ENCODE data around the gene KRT80.

KRT80 gene

DNA sequence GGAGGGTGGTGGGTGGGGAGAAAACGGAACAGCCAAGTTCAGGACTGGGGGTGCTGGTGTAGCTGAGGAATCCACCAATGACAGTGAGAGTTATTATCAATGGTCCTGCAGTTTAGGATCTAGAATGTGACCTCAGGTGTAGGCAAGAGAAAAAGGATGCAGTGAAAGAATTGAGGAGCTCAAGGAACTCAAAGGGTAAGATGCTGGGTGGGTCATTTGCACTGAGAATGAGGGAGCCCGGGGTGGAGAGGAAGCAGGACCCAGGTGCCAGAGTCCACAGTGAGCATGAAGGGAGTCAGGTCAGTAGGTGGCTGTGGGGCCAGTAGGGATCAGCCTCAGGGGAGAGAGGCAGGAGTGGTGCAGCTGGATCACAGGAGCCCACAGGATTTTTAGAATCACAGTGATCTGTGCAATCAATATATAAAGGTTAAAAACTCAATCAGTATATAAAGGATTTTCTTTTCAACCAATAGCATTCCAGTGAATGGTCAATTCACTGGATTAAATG is 38.1 kb upstream of the KRT80 start:
- FAIRE-seq = no peak

DNA sequence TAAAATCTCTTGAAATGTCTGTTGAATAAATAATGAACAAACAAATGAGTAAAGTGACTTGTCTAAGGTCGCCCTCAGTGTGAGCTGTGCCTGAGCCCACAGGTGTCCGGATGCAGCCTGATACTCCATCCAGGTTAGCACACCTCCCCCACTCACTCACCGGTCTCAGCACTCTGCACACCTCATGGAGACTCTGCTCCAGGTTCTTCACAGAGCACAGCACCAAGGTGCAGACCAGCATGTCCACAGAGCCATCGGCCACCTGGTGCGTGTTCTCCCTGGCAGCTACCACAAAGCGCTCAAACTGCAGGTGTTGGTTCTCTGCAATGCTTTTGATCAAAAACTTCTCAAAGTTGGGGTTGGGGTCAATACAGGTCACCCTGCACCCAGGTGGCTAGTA is 37.1 kb upstream of the KRT80 start:
- DNase-seq (ENCODE audit: low spot score) = no peak
- peak; percentile 30 for FAIRE-seq

More for the DNA sequence above, 38.1 kb upstream of the KRT80 start:
- DNase-seq (ENCODE audit: low spot score) = no peak

DNA sequence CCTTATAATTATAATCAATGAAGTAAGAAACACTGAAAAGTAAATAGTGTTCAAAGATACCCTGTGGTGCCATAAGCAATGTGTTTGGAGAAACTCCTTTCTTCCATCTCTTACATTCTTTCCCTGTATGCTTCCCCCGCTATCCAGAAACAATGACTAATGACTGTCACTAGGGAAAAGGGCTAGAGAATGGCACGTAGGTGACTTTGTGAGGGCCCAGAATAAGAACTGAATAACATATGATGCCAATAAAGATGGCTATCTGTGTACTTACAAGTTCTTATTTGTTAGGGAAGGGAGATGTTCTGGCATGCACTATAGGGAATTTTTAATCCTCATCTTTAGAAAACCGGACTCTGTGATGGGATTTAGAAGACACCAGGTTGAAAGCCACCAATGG is 36.6 kb upstream of the KRT80 start:
- DNase-seq (ENCODE audit: low spot score) (no peak), FAIRE-seq (no peak)

GRCh38 chr12:52227606-52228166 is 35.9 kb upstream of the KRT80 start:
- DNase-seq (ENCODE audit: low spot score) (no peak), FAIRE-seq (no peak)

DNA sequence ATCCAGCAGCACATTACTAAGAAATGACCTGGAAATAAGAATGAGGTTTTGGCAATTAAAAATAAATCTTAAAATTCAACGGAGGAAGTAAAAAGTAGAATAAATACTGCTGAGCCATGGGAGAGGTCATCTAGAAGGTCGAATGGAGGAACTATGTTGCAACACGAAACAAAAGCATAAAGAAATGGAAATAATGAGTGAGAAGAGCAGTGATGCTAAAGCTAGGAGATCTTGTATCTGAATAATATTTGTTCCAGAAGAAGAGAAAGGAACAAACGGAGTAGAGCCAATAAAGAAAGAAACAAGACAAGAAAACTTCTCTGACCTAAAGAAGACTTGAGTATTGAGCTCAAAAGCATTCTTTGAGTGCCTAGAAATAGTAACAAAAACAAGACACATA is 34.6 kb upstream of the KRT80 start:
- no peak for FAIRE-seq
- no peak for DNase-seq (ENCODE audit: low spot score)

DNA sequence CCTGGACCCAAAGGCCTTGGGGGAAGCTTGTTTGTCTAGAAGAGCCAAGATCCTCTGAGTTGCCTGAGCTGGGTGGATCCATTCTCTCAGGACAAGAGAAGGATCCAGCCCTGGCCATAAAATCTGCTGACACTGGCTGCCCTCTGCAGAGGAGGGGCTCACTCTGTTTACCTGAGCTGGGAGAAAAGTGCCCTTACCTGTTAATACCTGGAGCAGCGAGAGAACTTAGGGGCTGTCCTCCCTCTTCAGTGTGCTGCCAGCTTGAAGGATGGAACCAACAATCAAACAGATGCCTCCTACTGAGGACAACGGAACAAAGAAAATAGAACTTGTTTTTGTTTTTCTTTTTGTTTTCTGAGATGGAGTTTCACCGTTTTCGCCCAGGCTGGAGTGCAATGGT is 33.9 kb upstream of the KRT80 start:
- FAIRE-seq = no peak

DNA sequence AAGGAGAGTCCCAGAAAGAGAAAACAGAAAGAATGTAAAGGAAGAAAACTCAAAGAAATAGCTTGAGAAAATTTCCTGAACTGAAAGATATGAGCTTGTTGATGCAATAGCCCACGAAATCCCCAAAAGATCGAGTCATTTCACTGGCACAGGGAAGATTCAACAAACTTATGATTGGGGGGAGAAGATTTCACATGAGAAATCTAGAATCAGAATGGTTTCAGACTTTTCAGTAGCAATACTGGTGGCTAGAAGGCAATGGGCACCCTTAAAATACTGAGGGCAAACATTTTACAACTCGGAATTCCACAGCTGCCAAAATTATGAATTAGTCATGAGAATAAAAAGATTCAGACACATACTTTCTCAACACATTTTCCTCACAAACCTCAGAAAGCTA is 32.3 kb upstream of the KRT80 start:
- DNase-seq (ENCODE audit: low spot score) = no peak
- no peak for FAIRE-seq

More for the DNA sequence above, 33.9 kb upstream of the KRT80 start:
- no peak for DNase-seq (ENCODE audit: low spot score)

DNA sequence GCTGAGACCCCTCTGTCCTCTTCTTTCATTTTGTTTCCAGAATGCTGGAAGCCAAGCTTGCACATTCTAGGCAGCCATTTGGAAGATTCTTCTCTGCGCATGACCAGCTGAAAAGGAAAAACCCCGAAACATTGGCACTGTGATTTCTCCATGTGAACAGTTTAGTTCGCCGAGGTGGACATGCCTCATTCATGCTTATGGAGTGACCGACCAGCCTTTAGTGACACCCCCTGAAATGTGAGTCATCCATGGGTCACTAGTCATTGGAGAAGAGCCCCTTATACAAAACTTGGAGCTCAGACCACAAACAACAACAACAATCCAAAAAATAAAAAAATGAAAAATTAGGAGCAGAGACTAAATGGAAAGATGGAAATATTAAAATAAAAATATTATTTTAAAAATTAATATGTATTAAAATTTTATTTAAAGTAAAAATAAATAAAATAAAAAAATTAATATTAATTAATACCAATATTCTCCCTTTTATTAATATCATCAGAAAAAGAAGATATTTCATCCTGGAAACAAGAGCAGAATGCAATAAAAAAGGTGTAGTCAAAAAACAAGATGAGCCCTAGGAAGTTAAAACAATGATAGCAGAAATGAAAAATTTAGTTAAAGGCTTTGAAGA is 31.7 kb upstream of the KRT80 start:
- FAIRE-seq (no peak), DNase-seq (ENCODE audit: low spot score) (no peak)

- no peak for DNase-seq (ENCODE audit: low spot score)
- no peak for FAIRE-seq
These were observed 30.9 kb upstream of the KRT80 start for GRCh38 chr12:52222692-52223091.

GRCh38 chr12:52221912-52222457 is 30.2 kb upstream of the KRT80 start:
- FAIRE-seq (peak; percentile 83), DNase-seq (ENCODE audit: low spot score) (no peak)

DNA sequence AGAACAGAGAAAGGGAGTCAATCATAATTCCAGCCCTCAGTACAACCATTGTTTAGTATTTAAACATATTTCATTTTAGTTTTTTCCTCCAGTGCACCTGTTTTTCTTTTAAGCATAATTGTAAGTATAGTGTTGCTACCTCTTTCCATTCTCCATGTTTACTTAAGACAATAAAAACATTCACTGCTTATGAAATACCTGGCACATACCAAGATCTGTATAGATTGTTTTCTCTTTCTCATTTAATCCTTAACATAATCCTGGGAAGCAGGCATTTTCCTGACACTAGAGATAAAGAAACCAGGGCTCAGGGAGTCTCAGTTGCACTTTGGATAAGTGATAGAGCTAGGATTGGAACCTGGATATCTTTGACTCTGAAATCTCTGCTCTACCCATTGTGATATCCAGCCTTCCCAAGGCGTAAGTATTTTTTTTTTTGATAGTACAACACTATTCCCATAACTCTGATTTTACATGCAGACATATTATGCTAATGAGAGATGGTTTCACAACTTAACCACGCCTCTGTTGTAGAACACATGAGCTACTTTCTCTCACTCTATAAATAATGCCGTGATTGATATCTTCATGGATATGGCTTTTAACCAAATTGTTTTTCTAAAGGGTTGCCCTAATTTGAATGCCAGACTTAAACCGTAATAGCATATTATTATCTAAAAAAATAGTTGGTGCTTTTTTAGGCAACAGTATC is 29.4 kb upstream of the KRT80 start:
- DNase-seq (ENCODE audit: low spot score) (no peak), FAIRE-seq (no peak)

DNA sequence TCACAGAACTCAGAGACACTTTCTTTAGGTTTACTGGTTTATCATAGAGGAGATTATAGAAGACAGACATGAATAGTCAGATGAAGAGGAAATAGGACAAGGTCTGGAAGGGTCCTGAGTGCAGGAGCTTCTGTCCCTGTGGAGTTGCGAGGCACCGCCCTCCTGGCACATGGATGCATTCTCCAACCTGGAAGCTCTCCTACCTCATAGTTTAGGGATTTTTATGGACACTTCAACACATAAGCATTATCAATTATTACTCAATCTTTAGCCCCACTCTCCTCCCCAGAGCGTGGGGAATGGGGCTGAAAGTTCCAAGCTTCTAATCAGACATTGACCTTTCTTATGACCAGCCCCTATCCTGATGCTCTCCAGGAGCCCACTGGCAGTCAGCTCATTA is 28.7 kb upstream of the KRT80 start:
- FAIRE-seq (no peak), DNase-seq (ENCODE audit: low spot score) (no peak)

DNA sequence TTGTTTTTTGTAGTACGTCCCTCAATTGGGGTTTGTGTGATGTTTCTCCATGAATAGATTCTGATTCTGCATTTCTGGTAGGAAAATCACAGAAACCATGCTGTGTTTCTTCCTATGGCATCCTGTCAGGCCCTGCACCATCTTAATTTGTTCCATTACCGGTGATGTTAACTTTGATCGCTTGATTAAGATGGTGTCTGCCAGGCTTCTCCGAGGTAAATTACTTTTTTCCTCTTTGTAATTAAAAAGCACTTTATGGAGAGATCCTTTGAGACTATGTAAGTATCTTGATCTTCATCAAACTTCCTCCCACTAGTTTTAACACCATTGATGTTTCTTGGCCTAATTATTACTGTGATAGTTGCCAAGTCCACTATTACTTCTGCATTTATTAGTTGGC is 26.2 kb upstream of the KRT80 start:
- DNase-seq (ENCODE audit: low spot score) (no peak), FAIRE-seq (no peak)

GRCh38 chr12:52217223-52217622 is 25.4 kb upstream of the KRT80 start:
- no peak for FAIRE-seq
- no peak for DNase-seq (ENCODE audit: low spot score)

DNA sequence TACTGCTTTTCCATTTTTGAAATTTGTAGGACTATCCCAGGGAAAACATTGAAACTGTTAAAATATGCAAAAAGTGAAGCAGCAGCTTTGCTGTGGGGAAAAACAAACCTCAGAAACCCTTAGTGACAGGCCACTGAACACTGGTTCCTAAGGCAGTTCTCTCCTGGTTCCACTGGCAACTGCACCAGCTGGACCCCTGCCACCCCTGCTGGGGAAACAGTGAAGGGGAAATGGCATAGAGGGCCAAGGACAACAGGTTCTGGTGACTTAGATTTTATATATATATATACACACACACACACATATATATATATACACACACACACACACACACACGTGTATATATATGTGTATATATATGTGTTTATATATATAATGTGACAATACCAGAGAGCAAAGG is 25.0 kb upstream of the KRT80 start:
- no peak for DNase-seq (ENCODE audit: low spot score)
- no peak for FAIRE-seq

DNA sequence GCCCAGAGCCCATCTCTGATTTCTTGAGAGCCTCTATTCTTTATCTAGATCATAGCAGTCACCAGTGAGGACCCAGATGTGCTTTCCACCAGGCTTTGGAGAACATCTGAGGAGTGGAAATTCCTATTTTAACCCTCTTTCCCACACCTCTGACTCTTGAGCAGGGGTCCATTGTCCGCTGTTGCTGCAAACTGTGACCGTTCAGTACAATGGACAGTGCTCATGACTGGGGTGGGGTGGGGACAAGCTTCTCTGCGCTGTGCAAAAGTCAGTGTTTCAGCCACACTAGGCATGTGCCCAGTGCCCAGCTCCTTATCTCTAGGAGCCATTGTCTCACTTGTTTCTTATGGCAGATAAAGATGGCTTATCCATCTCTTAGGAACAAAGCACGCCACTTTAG is 24.3 kb upstream of the KRT80 start:
- FAIRE-seq = no peak
- no peak for DNase-seq (ENCODE audit: low spot score)

DNA sequence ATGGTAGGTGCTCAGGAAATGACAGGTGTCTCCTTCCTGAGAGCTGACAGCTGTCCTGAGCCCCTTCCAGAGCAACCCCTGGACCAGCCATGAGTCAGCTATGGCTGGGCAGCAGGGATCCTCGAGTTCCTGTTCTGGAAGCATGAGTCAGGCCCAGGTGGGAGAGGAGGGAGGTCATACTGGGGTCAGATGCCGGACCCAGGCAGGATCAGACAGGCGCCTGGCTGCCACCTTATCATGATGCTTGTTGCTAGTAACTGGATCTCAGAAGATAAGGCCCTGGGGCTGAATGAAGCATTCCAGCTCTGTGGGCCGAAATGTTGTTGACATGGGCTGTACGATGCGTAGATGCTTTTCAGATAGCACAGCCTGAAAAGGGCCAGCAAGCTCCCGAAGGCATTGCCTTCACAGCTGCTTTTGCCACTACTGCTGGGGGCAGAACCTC is 23.8 kb upstream of the KRT80 start:
- FAIRE-seq = peak; percentile 69
- peak; percentile 84 for DNase-seq (ENCODE audit: low spot score)

GRCh38 chr12:52214421-52214802 is 22.6 kb upstream of the KRT80 start:
- DNase-seq (ENCODE audit: low spot score) (no peak), FAIRE-seq (no peak)

GRCh38 chr12:52213564-52214420 is 22.0 kb upstream of the KRT80 start:
- DNase-seq (ENCODE audit: low spot score) (peak; percentile 78), FAIRE-seq (peak; percentile 97)

DNA sequence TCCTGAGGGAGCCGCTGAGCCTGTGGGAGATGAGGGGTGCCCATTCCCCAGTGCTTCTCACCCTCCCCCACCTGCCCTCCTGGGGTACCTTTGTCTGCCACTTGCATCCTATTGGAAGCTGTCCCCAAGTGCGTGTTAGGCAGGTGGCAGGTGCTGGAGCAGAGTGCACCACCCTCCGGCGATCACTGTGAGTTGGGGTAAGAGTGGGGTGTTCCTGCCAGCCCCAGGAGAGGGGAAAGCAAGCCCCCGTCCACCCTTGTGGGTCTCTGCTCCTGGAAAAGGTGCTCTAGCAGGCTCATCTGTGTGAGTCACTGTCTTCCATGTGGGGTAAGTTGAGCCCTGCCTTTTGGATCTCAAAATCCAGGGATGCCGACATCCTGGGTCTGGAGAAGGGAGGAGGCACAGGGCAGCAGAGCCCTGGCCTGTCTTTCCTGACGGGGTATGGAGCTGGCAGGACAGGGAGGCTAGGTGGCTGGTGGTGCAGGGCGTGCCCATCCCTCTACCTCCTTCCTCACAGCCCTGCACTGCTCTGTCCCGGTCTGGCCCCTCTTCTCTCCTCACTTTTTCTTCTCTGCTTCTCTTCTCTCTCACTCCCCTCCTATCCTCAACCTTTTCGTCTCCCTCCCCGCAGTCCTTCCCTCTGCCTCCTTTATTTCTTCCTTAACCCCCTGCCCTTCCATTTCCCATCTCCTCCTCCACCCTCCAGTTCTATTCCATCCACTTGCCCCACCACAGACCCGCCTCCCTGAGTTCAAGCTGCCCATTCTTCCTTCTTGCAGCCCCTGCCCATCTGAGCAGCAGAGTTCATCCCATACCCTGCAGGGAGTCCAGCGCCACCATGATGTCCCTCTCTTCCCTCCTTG is 21.1 kb upstream of the KRT80 start:
- FAIRE-seq = peak; percentile 30
- DNase-seq (ENCODE audit: low spot score) = no peak

Measured in urothelium cell line (cell line).